ENCODE results near the gene EVI5L. TPM values are rescaled to one million over a fixed set of nuclear protein-coding genes. Genes with fewer than 3 reads are reported as not detected.
A peak's percentile ranks its signal among the peaks of the same experiment; 100 is the strongest.
"Not testable (repeated sequence)": the region's sequence is repeated elsewhere in the genome, so short reads cannot be mapped to it uniquely, and the experiment has no call there.

The EVI5L gene
- total RNA-seq, 2 donors from 2014 or later = 7.8 to 10.4 TPM

DNA sequence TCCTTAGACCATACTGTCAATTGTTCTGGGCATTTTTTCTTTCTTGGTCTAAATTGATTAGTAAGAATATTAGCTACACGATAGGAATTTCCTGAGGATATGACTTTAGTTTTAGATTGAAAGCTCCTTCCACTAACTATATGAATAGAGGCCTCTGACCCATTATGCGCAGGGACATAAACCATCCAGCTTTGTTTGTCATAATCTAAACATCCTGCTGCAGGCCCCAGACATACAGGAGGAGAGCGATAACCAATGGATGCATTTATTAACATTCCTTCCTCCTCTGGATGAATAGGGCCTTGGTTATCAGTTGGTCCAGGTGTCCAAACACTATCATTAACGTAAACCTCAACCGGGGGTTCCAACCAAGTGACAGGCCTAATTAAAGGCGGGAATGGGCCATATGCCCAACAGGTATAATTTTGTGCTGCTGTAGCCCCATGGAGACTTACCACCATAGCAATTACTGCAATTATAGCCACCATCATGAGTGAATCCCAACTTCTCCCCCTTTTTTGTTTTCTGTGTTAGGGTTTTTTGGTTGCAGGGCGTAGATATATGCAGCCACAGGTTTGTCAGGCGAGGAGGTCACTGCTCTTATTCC, 34.4 kb upstream of the EVI5L start:
- H3K4me1 Mint-ChIP-seq (ENCODE audit: low read depth) = peaks cover 15% of the 10 kb centered on the region
- no peak overlapping the region for H3K4me3 Mint-ChIP-seq
- H3K36me3 Mint-ChIP-seq (ENCODE audit: insufficient read depth in 2 of 2) = peaks cover 0 to 2% of the 10 kb centered on the region in 2 donors
- no peaks in the 10 kb centered on the region for H3K9me3 Mint-ChIP-seq
- peaks cover 52% of the 10 kb centered on the region for H3K27me3 Mint-ChIP-seq (ENCODE audit: low read depth)
- ATAC-seq (replicated peaks in 1 of 2) (no peak), DNase-seq (no peak)
- no peak overlapping the region for H3K27ac Mint-ChIP-seq

DNA sequence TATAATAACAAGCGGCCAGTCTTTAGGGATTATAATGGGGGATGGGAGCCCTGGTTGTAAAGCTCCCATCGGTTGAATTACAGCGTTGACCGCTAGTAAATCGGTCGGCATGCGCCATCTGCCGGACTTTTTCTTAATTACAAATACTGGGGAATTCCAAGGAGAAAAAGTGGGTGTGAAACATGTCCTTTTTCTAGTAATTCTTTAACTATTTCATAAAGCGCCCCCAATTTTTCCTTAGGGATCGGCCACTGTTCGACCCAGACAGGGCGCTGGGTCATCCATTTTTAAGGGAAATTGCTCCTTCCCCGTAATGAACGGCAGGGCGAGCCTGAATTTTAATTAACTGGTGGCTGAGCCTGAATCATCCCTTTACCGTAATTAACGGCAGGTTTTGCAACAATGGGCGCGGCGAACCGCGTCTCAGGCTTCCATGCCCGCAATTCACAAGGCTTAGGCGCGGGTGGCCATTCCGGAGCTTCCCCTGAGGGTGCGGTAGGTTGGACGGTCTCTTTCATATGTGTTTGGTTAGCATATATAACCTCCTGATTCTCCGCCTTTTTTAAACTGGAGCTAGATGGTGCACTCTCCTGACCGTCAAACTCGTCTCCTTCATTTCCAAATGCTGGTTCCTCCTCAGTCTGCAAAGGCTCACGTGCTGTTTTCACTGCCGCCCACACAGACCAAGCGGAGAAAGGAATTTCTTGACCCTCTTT, 30.2 kb upstream of the EVI5L start:
- DNase-seq = peak; percentile 51 to 72
- Mint-ChIP-seq H3K27ac (no peak overlapping the region), H3K9me3 (no peaks in the 10 kb centered on the region), H3K36me3 (ENCODE audit: insufficient read depth in 2 of 2) (peaks cover 0 to 3% of the 10 kb centered on the region in 2 donors), H3K27me3 (ENCODE audit: low read depth) (peaks cover 61% of the 10 kb centered on the region), H3K4me3 (peak overlapping the region; percentile 67 to 68), H3K4me1 (ENCODE audit: low read depth) (peaks cover 15% of the 10 kb centered on the region)
- ATAC-seq (replicated peaks in 1 of 2) = peak; percentile 43 to 62

DNA sequence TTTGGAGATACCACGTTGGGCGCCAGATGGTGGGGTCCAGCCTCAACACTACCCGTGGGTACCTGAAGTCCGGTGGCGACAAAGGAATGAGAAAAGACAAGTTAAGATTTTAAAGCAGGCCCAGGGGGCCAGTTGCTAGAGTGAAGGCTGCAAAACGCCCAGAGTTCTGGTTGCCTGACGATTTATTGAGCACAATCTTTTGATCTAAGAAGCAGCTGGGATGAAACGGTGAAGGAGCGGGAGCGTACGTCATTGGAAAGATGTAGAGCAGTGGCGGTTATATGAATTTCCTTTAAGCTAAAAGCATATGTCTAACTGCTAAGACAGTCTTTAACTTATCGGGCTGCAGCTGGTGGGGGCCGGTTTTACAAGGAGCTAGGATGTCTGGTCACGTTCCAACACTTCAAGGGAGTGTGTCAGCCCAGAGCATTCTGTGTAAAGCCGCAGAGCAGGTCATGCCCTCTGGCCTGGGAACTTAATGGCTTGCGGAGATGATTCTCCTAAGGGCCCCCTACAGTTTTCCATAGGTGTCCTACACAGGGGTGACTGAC, 28.9 kb upstream of the EVI5L start:
- H3K9me3 Mint-ChIP-seq = no peaks in the 10 kb centered on the region
- H3K4me3 Mint-ChIP-seq = no peak overlapping the region
- ATAC-seq (replicated peaks in 1 of 2) = no peak
- H3K27ac Mint-ChIP-seq = no peak overlapping the region
- no peak for DNase-seq
- H3K4me1 Mint-ChIP-seq (ENCODE audit: low read depth) = peaks cover 15% of the 10 kb centered on the region
- peaks cover 0 to 3% of the 10 kb centered on the region in 2 donors for H3K36me3 Mint-ChIP-seq (ENCODE audit: insufficient read depth in 2 of 2)
- H3K27me3 Mint-ChIP-seq (ENCODE audit: low read depth) = peaks cover 74% of the 10 kb centered on the region

DNA sequence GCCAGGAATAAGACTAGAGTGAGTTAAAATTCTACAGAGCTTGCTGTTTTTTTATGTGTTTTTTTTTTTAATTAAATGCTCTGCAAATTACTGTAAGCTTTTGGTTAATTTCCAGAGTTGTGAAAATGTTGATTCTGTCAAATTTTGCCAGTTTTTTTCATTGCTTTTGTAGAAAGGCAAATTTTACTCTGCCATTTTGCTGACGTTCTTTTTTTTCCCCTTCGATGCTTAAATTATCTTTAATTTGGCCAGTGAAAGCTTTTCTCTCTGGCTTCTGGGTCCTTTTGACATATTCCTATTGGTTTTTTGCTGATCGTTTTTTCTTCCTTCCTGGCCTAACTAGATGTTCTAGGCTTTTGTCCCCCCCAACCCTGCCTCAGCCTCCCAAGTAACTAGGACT, 23.8 kb upstream of the EVI5L start:
- ATAC-seq (replicated peaks in 1 of 2) (no peak), DNase-seq (no peak)
- H3K4me1 Mint-ChIP-seq (ENCODE audit: low read depth) = peaks cover 15% of the 10 kb centered on the region
- peaks cover 10% of the 10 kb centered on the region in 2 donors for H3K36me3 Mint-ChIP-seq (ENCODE audit: insufficient read depth in 2 of 2)
- H3K4me3 Mint-ChIP-seq = no peak overlapping the region
- H3K27me3 Mint-ChIP-seq (ENCODE audit: low read depth) = peaks cover 74% of the 10 kb centered on the region
- peaks cover 2 to 4% of the 10 kb centered on the region in 2 donors for H3K9me3 Mint-ChIP-seq
- no peak overlapping the region for H3K27ac Mint-ChIP-seq

DNA sequence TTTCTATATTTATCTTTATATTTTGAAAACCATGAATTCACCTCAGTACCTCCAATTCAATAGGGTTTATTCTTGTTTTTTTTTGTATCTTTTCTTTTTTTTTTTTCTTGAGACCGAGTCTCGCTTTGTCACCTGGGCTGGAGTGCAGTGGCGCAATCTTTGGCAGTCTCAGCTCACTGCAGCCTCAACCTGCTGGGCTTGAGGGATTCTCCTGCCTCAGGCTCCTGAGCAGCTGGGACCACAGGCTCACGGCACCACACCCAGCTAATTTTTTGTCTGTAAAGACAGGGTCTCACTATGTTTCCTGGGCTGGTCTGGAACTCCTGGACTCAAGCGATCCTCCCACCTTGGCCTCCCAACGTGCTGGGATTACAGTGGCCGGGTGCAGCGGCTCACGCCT, 23.1 kb upstream of the EVI5L start:
- no peak for DNase-seq
- H3K27ac Mint-ChIP-seq = no peak overlapping the region
- peaks cover 2 to 6% of the 10 kb centered on the region in 2 donors for H3K9me3 Mint-ChIP-seq
- ATAC-seq (replicated peaks in 1 of 2) = no peak
- H3K27me3 Mint-ChIP-seq (ENCODE audit: low read depth) = peaks cover 79% of the 10 kb centered on the region
- H3K36me3 Mint-ChIP-seq (ENCODE audit: insufficient read depth in 2 of 2) = peaks cover 10 to 15% of the 10 kb centered on the region in 2 donors
- H3K4me3 Mint-ChIP-seq = no peak overlapping the region
- H3K4me1 Mint-ChIP-seq (ENCODE audit: low read depth) = peaks cover 15% of the 10 kb centered on the region

DNA sequence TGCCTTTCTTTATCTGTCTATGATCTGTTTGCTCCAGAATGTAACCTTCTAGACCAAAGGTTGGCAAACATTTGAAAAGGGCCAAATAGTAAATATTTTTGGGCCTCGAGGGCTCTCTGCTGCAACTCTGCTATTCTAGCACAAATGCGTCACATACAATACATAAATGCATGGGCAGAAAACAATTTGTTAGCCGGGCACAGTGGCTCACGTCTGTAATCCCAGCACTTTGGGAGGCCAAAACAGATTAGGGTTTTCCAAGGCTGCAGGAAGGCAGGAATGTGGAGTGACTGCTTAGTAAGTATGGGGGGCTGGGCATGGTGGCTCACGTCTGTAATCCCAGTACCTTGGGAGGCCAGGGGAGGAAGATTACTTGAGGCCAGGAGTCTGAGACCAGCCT, 21.9 kb upstream of the EVI5L start:
- no peak for ATAC-seq (replicated peaks in 1 of 2)
- peaks cover 15% of the 10 kb centered on the region for H3K4me1 Mint-ChIP-seq (ENCODE audit: low read depth)
- H3K27ac Mint-ChIP-seq = no peak overlapping the region
- DNase-seq = no peak
- H3K27me3 Mint-ChIP-seq (ENCODE audit: low read depth) = peaks cover 72% of the 10 kb centered on the region
- H3K9me3 Mint-ChIP-seq = peaks cover 2 to 6% of the 10 kb centered on the region in 2 donors
- peak overlapping the region in 1 of 2 donors; percentile 17 for H3K4me3 Mint-ChIP-seq
- peaks cover 8 to 18% of the 10 kb centered on the region in 2 donors for H3K36me3 Mint-ChIP-seq (ENCODE audit: insufficient read depth in 2 of 2)

DNA sequence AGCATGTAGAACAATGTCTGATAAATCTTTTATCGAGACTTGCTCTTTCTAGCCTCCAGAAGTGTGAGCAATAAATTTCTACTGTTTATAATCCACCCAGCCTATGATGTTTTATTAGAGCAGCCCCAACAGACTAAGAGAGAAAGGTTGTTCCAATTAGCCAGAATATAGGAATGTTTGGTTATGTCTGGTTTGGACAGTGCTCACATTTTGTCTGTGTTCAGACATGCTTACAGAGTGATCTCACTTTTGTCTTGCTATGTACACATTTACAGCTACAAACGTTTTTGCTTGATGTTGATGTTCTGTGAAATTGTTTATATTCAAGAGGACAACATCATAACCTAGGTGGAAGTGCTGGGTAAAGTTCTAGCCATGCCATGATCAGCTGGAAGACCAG, 18.0 kb upstream of the EVI5L start:
- Mint-ChIP-seq H3K36me3 (ENCODE audit: insufficient read depth in 2 of 2) (peaks cover 12 to 25% of the 10 kb centered on the region in 2 donors), H3K9me3 (peaks cover 6% of the 10 kb centered on the region in 2 donors), H3K4me3 (no peak overlapping the region), H3K27ac (no peak overlapping the region), H3K4me1 (ENCODE audit: low read depth) (peaks cover 25% of the 10 kb centered on the region), H3K27me3 (ENCODE audit: low read depth) (peaks cover 70% of the 10 kb centered on the region)
- DNase-seq = no peak
- no peak for ATAC-seq (replicated peaks in 1 of 2)

DNA sequence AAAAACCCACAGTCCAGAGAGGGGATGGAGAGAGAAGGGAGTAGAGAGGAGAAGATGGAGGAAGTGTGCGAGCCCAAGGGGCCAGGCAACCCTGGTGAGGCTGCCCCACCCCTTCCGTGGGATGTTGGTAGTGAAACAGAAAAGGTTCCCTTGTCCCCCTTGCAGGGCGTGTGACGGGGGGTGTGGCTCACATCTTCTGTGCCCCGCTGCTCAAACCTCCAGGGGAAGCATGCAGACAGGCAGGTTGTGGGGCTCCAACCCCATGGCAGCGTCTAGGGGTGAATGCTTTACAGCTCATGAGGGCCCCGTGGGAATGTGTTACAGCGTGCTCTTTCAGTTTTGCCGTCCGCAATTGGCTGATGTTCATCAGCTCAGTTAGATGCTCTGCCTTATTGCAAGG, 14.7 kb upstream of the EVI5L start:
- Mint-ChIP-seq H3K36me3 (ENCODE audit: insufficient read depth in 2 of 2) (peaks cover 12 to 35% of the 10 kb centered on the region in 2 donors), H3K4me1 (ENCODE audit: low read depth) (peaks cover 22% of the 10 kb centered on the region), H3K9me3 (peaks cover 6 to 8% of the 10 kb centered on the region in 2 donors), H3K27me3 (ENCODE audit: low read depth) (peaks cover 79% of the 10 kb centered on the region), H3K4me3 (peak overlapping the region in 1 of 2 donors; percentile 65), H3K27ac (no peak overlapping the region)
- DNase-seq (no peak), ATAC-seq (replicated peaks in 1 of 2) (peak in 1 of 2 donors; percentile 37)

DNA sequence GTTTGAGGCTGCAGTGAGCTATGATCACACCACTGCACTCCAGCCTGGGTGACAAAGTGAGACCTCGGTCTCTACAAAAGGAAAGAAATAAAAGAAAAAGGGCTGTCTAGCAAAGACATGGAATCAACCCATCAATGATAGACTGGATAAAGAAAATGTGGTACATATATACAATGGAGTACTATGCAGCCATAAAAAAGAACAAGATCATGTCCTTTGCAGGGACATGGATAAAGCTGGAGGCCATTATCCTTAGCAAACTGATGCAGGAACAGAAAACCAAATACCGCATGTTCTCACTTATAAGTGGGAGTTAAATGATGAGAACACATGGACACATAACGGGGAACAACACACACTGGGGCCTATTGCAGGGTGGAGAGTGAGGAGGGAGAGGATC, 14.0 kb upstream of the EVI5L start:
- peaks cover 79% of the 10 kb centered on the region for H3K27me3 Mint-ChIP-seq (ENCODE audit: low read depth)
- not testable (repeated sequence) for ATAC-seq (replicated peaks in 1 of 2); H3K4me3 Mint-ChIP-seq; H3K27ac Mint-ChIP-seq; DNase-seq; H3K9me3 Mint-ChIP-seq
- H3K4me1 Mint-ChIP-seq (ENCODE audit: low read depth) = peaks cover 22% of the 10 kb centered on the region
- H3K36me3 Mint-ChIP-seq (ENCODE audit: insufficient read depth in 2 of 2) = peaks cover 7 to 28% of the 10 kb centered on the region in 2 donors

DNA sequence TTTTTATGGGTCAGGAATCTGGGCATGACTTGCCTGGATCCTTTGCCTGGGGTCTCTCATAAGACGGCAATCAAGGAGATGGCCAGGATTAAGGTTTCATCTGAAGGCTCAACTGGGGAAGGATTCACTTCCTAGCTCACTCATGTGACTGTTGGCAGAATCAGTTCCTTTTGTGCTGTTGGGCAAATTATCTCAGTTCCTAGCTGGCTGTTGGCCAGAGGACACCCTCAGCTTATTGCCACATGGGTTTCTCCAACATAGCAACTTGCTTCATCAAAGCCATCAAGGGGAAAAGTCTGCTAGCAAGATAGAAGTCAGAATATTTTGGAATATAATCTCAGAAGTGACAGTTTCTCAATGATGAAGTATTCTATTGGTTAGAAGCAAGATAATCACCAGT, 12.2 kb upstream of the EVI5L start:
- peaks cover 2 to 4% of the 10 kb centered on the region in 2 donors for H3K9me3 Mint-ChIP-seq
- DNase-seq (no peak), ATAC-seq (replicated peaks in 1 of 2) (no peak)
- H3K27ac Mint-ChIP-seq = no peak overlapping the region
- H3K27me3 Mint-ChIP-seq (ENCODE audit: low read depth) = peaks cover 71% of the 10 kb centered on the region
- H3K4me1 Mint-ChIP-seq (ENCODE audit: low read depth) = peaks cover 22% of the 10 kb centered on the region
- H3K4me3 Mint-ChIP-seq = no peak overlapping the region
- H3K36me3 Mint-ChIP-seq (ENCODE audit: insufficient read depth in 2 of 2) = peaks cover 6 to 20% of the 10 kb centered on the region in 2 donors

DNA sequence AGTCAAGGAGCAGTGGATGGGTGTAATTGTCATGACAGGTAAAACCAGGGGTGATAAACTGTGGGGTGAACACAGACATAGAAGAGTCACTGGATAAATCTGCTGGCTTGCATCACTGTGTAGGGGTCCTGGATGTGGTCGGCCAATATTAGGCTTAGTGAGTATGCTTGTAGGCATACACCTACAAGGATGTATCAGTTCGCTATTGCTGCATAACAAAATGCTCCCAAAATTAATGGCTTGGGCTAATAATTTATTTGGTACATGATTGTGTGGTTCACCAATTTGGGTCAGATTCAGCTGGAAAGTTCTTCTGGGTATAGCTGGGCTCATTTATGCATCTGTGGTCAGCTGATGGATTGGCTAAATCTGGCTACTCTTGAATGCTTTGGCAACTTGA, 11.2 kb upstream of the EVI5L start:
- ATAC-seq (replicated peaks in 1 of 2) = no peak
- H3K36me3 Mint-ChIP-seq (ENCODE audit: insufficient read depth in 2 of 2) = peaks cover 6 to 17% of the 10 kb centered on the region in 2 donors
- H3K4me3 Mint-ChIP-seq = no peak overlapping the region

DNA sequence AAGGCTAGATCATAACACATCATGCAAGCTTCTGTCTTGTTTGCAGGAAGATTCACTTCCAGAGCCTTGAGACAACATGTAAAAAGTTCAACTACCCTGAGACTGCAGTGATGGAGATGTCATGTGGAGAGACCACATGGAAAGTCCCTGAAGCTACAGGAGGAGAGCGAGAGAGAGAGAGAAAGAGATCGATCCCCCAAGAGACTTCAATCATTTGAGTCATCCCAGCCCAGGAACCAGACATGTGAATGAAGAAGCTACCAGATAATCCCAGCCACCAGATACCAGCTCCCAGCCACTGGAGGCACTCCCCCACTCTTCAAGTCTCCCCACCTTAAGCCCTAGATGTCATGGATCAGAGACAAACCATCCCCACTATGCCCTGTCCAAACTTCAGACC, 10.7 kb upstream of the EVI5L start:
- Mint-ChIP-seq H3K36me3 (ENCODE audit: insufficient read depth in 2 of 2) (peaks cover 6 to 16% of the 10 kb centered on the region in 2 donors), H3K27ac (no peak overlapping the region), H3K9me3 (peaks cover 2 to 4% of the 10 kb centered on the region in 2 donors), H3K4me3 (no peak overlapping the region), H3K4me1 (ENCODE audit: low read depth) (peaks cover 27% of the 10 kb centered on the region), H3K27me3 (ENCODE audit: low read depth) (peaks cover 75% of the 10 kb centered on the region)
- DNase-seq (no peak), ATAC-seq (replicated peaks in 1 of 2) (peak; percentile 57 to 66)

More for the DNA sequence above, 11.2 kb upstream of the EVI5L start:
- peaks cover 77% of the 10 kb centered on the region for H3K27me3 Mint-ChIP-seq (ENCODE audit: low read depth)
- no peak for DNase-seq
- H3K4me1 Mint-ChIP-seq (ENCODE audit: low read depth) = peaks cover 27% of the 10 kb centered on the region
- no peak overlapping the region for H3K27ac Mint-ChIP-seq
- peaks cover 2 to 4% of the 10 kb centered on the region in 2 donors for H3K9me3 Mint-ChIP-seq

DNA sequence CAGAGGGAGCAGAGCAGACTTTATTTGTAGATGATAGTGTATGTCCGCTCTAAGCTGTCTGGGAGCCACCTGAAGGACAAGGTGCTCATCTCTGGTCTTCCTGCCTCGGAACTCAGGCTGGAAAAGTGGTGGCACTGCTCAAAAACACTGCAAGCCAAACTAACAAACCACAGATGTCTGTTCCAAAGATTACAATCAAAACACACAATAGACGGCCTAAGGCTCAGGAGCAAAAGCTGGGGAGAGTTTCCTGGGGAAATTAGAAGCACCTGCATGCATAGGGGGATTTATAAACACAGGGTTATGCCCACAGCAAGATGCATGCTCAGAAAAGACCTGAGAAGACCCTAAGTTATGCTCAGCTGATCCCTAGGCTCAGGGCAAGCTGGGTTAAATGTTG, 9.4 kb upstream of the EVI5L start:
- peaks cover 63% of the 10 kb centered on the region for H3K27me3 Mint-ChIP-seq (ENCODE audit: low read depth)
- no peak for DNase-seq
- H3K4me3 Mint-ChIP-seq = no peak overlapping the region
- H3K36me3 Mint-ChIP-seq (ENCODE audit: insufficient read depth in 2 of 2) = peaks cover 6 to 16% of the 10 kb centered on the region in 2 donors
- no peak for ATAC-seq (replicated peaks in 1 of 2)
- H3K9me3 Mint-ChIP-seq = peaks cover 2 to 4% of the 10 kb centered on the region in 2 donors
- peaks cover 20% of the 10 kb centered on the region for H3K4me1 Mint-ChIP-seq (ENCODE audit: low read depth)
- no peak overlapping the region for H3K27ac Mint-ChIP-seq
